ENCODE results near the gene CDK8. TPM values are rescaled to one million over a fixed set of nuclear protein-coding genes. Genes with fewer than 3 reads are reported as not detected.

CDK8 gene
- 4.3 TPM for total RNA-seq

GRCh38 chr13:26253787-26254582 lies at the start of gene CDK8:
TSS of gene CDK8 (plus strand) at chr13:26254129. CDS start at chr13:26254642, 513 bp downstream.
- Histone ChIP-seq H3K4me3 (peak within 1 kb of the TSS; percentile 86 to 98), H3K9me3 (no peaks in the 10 kb centered on the region), H3K4me1 (peaks cover 5 to 11% of the 10 kb centered on the region in 2 donors), H3K27me3 (no peaks in the 10 kb centered on the region), H3K27ac (peak within 1 kb of the TSS; percentile 94 to 96), H3K36me3 (no peaks in the 10 kb centered on the region)
- TF ChIP-seq CTCF (IDR thresholded peaks at IDR 0.05): no peak
- peak; percentile 62 to 93 for DNase-seq (ENCODE audit: low spot score in 2 of 2)
- intact Hi-C loops (cut with DNase I): loop anchor here (1.0 to 10.0 kb wide), 5 partner anchors 32 to 303 kb away; partner anchors contain the start of genes RNF6 and WASF3

- peaks cover 17 to 62% of the 10 kb centered on the region in 2 donors for H3K36me3 ChIP-seq
Observed at GRCh38 chr13:26208287-26208686, 45.6 kb upstream of the CDK8 start.

GRCh38 chr13:26213345-26213744 lies 40.6 kb upstream of the CDK8 start:
- no peaks in the 10 kb centered on the region for H3K27me3 ChIP-seq
- no peak for DNase-seq (ENCODE audit: low spot score in 2 of 2)
- intact Hi-C loops (cut with DNase I): no loop called here
- no peak overlapping the region for H3K27ac ChIP-seq
- no peaks in the 10 kb centered on the region for H3K9me3 ChIP-seq
- H3K4me1 ChIP-seq: no peaks in the 10 kb centered on the region
- no peak for TF ChIP-seq CTCF (IDR thresholded peaks at IDR 0.05)
- H3K4me3 ChIP-seq: no peak overlapping the region
- peaks cover 49 to 84% of the 10 kb centered on the region in 2 donors for H3K36me3 ChIP-seq

More at GRCh38 chr13:26208287-26208686, 45.6 kb upstream of the CDK8 start:
- no peak for TF ChIP-seq CTCF (IDR thresholded peaks at IDR 0.05)
- no peak overlapping the region for H3K27ac ChIP-seq
- H3K4me1 ChIP-seq: peaks cover 0 to 6% of the 10 kb centered on the region in 2 donors
- no peaks in the 10 kb centered on the region for H3K27me3 ChIP-seq
- no peak for DNase-seq (ENCODE audit: low spot score in 2 of 2)
- H3K4me3 ChIP-seq: no peak overlapping the region
- H3K9me3 ChIP-seq: no peaks in the 10 kb centered on the region
- intact Hi-C loops (cut with DNase I): no loop called here

GRCh38 chr13:26213982-26214381 lies 39.9 kb upstream of the CDK8 start:
- Histone ChIP-seq H3K4me1 (no peaks in the 10 kb centered on the region), H3K36me3 (peaks cover 42 to 87% of the 10 kb centered on the region in 2 donors), H3K27me3 (no peaks in the 10 kb centered on the region), H3K27ac (no peak overlapping the region), H3K4me3 (no peak overlapping the region), H3K9me3 (no peaks in the 10 kb centered on the region)
- intact Hi-C loops (cut with DNase I): no loop called here
- TF ChIP-seq CTCF (IDR thresholded peaks at IDR 0.05): no peak
- no peak for DNase-seq (ENCODE audit: low spot score in 2 of 2)

GRCh38 chr13:26216042-26216441 lies 37.9 kb upstream of the CDK8 start:
- peaks cover 42 to 74% of the 10 kb centered on the region in 2 donors for H3K36me3 ChIP-seq

More at GRCh38 chr13:26216042-26216441, 37.9 kb upstream of the CDK8 start:
- no peak overlapping the region for H3K4me3 ChIP-seq
- H3K27ac ChIP-seq: no peak overlapping the region
- no peaks in the 10 kb centered on the region for H3K9me3 ChIP-seq
- H3K4me1 ChIP-seq: peaks cover 0 to 12% of the 10 kb centered on the region in 2 donors
- TF ChIP-seq CTCF (IDR thresholded peaks at IDR 0.05): no peak
- DNase-seq (ENCODE audit: low spot score in 2 of 2): no peak
- no peaks in the 10 kb centered on the region for H3K27me3 ChIP-seq
- intact Hi-C loops (cut with DNase I): no loop called here
